CD4-positive, alpha-beta memory T cell (primary cell): Measurements from ENCODE around the gene MAGI1. TPM values are rescaled to one million over a fixed set of nuclear protein-coding genes. Genes with fewer than 3 reads are reported as not detected.

Experiments
- CTCF ChIA-PET: fragments of 350-600 bp; sonication (Branson Sonifier 250); formaldehyde crosslinking; loops from one replicate; lab custom pipeline; 2021; ENCODE audit warnings: inconsistent platforms; ENCODE audit not compliant: partially characterized antibody; lab: Charles Lee
- POLR2A ChIA-PET: fragments of 350-600 bp; sonication (Branson Sonifier 250); formaldehyde crosslinking; loops from one replicate; lab custom pipeline; 2021; ENCODE audit not compliant: partially characterized antibody; lab: Charles Lee
- DNase-seq, 5 donors: peaks; one replicate each; pipeline versions ENCODE4 v3.0.0 to v3.0.0-alpha.2; 2020 to 2022; ENCODE audit warnings: mixed read lengths in 1 of 5
- H3K27ac ChIP-seq: one replicate; pipeline ENCODE4 v1.7.0; 2013; ENCODE audit warnings: low read depth, low read length
- H3K27me3 ChIP-seq: 2 replicates; pipeline ENCODE4 v1.7.0; 2013; ENCODE audit warnings: mild to moderate bottlenecking, low read length, moderate library complexity; ENCODE audit not compliant: insufficient read depth
- H3K36me3 ChIP-seq: 2 replicates; pipeline ENCODE4 v1.7.0; 2013; ENCODE audit warnings: mild to moderate bottlenecking, low read length, moderate library complexity; ENCODE audit not compliant: insufficient read depth
- H3K4me1 ChIP-seq: 2 replicates; pipeline ENCODE4 v1.7.0; 2013; ENCODE audit warnings: mild to moderate bottlenecking, low read length, moderate library complexity; ENCODE audit not compliant: insufficient read depth
- H3K4me3 ChIP-seq, 2 donors: one replicate each; pipeline ENCODE4 v1.7.0; 2013; ENCODE audit warnings: low read length in 2 of 2, mild to moderate bottlenecking in 1 of 2
- H3K9me3 ChIP-seq, 2 donors: one replicate each; pipeline ENCODE4 v1.7.0; 2013; ENCODE audit warnings: low read length in 2 of 2, control low read depth in 1 of 2; ENCODE audit not compliant: control insufficient read depth in 1 of 2
- H3K27ac Mint-ChIP-seq, 7 donors: one replicate each; pipeline ENCODE4 v1.8.0; 2020 to 2021; ENCODE audit warnings: mixed read lengths in 7 of 7, mild to moderate bottlenecking in 6 of 7, inconsistent platforms in 3 of 7, moderate library complexity in 3 of 7
- H3K27me3 Mint-ChIP-seq, 2 donors: one replicate each; pipeline ENCODE4 v1.8.0; 2020 to 2021; ENCODE audit warnings: mixed read lengths in 2 of 2
- H3K36me3 Mint-ChIP-seq, 2 donors: one replicate each; pipeline ENCODE4 v1.8.0; 2020 to 2021; ENCODE audit warnings: mixed read lengths in 2 of 2, inconsistent platforms in 1 of 2, mild to moderate bottlenecking in 1 of 2
- H3K4me1 Mint-ChIP-seq, 4 donors: one replicate each; pipeline ENCODE4 v1.8.0; 2020 to 2021; ENCODE audit warnings: mixed read lengths in 4 of 4, mild to moderate bottlenecking in 1 of 4
- H3K4me3 Mint-ChIP-seq, 8 donors: one replicate each; pipeline ENCODE4 v1.8.0; 2020 to 2021; ENCODE audit warnings: mixed read lengths in 8 of 8, mild to moderate bottlenecking in 7 of 8, moderate library complexity in 6 of 8, inconsistent platforms in 3 of 8
- H3K9me3 Mint-ChIP-seq, 8 donors: one replicate each; pipeline ENCODE4 v1.8.0; 2020 to 2021; ENCODE audit warnings: mixed read lengths in 8 of 8, mild to moderate bottlenecking in 5 of 8, inconsistent platforms in 3 of 8, moderate library complexity in 1 of 8
- intact Hi-C: fragments of 100-400 bp; cut with micrococcal nuclease; formaldehyde crosslinking; loops from one replicate; pipeline ENCODE4 v1.15.1; 2023
- polyA plus RNA-seq, 2 donors: library from polyadenylated mRNA; unstranded; fragments of 300-500 nt; fragmentation: Illumina TruSeq; gene quantifications; one replicate each; pipeline ENCODE4 v1.2.3, GENCODE V29; 2021
- total RNA-seq, 2 experiments: library from RNA; stranded (reverse); gene quantifications; one replicate each; pipeline ENCODE4 v1.2.3, GENCODE V29; 2021

The MAGI1 gene
- total and polyA plus RNA-seq, 4 experiments from 2014 or later = 0.20 TPM; not detected in 3

DNA sequence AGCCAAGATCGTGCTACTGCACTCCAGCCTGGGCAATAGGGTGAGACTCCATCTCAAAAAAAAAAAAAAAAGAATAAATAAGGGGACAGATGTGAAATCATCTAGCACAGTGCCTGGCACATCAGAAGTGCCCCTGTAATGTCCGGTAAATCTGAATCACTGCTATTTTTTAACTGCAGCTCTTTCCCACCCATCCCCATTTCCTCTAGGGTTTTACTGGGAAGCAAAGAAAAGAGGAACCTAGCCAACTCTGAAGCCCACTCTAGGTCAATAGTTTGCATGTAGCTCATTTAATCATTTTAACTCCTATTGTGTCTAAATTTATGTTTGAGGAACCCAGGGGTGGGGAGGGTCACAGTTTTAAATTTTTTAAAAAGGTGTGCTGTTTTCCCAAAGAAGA, 26.0 kb downstream of the MAGI1 start:
- POLR2A ChIA-PET = no interaction called here

DNA sequence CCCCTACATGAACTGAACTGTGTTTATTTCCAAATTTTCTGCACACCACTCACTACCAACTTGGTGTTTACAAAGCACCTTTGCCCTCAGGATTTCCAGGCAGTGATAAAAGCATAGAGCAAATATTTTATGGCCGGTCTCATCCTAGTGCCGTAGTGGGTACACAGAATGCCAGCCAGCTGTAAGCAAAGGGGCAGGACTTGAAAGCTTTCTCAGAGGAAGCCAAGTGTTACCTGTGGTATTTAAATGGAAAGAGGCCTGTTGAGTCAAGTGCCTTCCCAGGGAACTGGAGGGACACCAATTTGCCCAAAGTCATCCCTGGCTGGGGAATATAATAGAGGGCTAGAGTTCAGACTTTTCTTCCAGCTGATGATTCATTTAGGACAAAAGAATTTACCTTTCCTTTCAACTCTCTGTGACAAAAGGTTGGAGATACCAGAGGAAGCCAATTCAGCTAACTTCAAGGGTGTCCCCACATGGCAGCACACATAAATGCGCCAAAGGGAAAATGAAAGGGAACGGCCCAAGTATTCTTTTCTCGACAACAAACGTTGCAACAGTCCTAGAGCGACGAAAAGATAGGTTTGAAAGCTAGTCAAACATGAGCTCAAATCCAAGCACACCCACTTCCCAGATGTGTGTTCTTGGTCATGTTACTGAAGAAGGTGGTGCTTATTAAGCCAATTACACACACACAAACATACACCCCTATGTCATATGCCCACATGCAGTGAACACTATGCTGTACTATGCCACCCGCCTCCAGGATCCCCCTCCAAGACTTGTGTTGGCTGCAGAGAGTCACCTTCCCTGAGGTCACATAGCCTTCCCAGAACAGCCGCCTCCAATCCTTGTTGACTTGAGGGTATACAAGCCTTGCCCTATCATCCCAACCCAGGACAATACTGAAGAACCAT, 27.7 kb downstream of the MAGI1 start:
- H3K27me3 ChIP-seq = no peaks in the 10 kb centered on the region
- intact Hi-C loops = no loop called here
- no peak overlapping the region for H3K27ac ChIP-seq
- ChIA-PET CTCF (no interaction called here), POLR2A (no interaction called here)
- no peaks in the 10 kb centered on the region for H3K4me1 ChIP-seq
- H3K36me3 ChIP-seq = no peaks in the 10 kb centered on the region
- Mint-ChIP-seq H3K9me3 (peaks cover 0 to 3% (median 0%) of the 10 kb centered on the region in 8 donors), H3K4me3 (no peak overlapping the region), H3K36me3 (no peaks in the 10 kb centered on the region), H3K27me3 (peaks cover 2 to 4% of the 10 kb centered on the region in 2 donors), H3K4me1 (no peaks in the 10 kb centered on the region), H3K27ac (no peak overlapping the region)
- no peaks in the 10 kb centered on the region for H3K9me3 ChIP-seq
- no peak overlapping the region for H3K4me3 ChIP-seq
- no peak for DNase-seq

More for the DNA sequence above, 26.0 kb downstream of the MAGI1 start:
- no peak for DNase-seq
- no peak overlapping the region for H3K4me3 ChIP-seq
- Mint-ChIP-seq H3K4me3 (no peak overlapping the region), H3K9me3 (peaks cover 0 to 3% (median 0%) of the 10 kb centered on the region in 8 donors), H3K36me3 (no peaks in the 10 kb centered on the region), H3K27ac (no peak overlapping the region), H3K27me3 (peaks cover 0 to 2% of the 10 kb centered on the region in 2 donors), H3K4me1 (no peaks in the 10 kb centered on the region)
- intact Hi-C loops = no loop called here
- CTCF ChIA-PET = no interaction called here
- H3K9me3 ChIP-seq = no peaks in the 10 kb centered on the region
- H3K27ac ChIP-seq = no peak overlapping the region
- H3K36me3 ChIP-seq = no peaks in the 10 kb centered on the region
- no peaks in the 10 kb centered on the region for H3K27me3 ChIP-seq
- no peaks in the 10 kb centered on the region for H3K4me1 ChIP-seq

DNA sequence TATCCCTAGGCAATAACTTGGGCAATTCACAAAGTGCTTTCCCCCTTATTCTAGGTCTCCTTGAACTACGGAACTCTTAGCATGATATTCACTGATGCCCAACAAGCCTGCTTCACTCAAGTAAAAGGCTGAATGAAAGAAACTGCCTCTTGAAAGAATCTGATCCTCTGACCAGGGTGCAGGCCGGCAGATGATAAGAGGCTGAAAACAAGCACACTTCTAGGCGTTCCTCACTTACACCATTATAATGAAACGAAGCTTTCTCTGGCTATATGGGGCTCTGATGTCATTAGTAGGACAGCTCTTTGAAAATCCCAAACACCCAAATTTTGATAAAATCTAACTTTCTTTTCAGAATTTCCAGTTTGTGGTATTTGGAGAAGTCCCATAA, 28.4 kb downstream of the MAGI1 start:
- H3K4me1 Mint-ChIP-seq = no peaks in the 10 kb centered on the region

DNA sequence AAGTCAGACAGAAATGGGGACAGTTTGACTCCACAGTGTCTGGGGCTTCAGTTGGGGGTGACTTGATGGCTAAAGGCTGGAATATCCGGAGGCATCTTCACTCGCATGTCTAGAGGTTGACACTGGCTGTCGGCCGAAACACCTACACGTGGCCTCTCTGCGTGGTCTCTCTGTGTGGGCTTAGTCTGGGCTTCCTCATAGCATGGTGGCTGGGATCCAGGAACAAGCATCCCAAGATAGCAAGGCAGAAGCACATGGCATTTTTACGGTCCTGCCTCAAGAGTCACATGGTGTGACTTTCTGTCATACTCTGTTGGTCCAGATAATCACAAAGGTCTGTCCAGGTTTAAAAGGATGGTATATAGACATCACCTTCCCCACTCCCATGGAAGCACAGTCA, 34.5 kb downstream of the MAGI1 start:
- POLR2A ChIA-PET = no interaction called here
- Mint-ChIP-seq H3K4me3 (no peak overlapping the region), H3K4me1 (no peaks in the 10 kb centered on the region), H3K9me3 (no peaks in the 10 kb centered on the region), H3K27ac (no peak overlapping the region), H3K27me3 (peaks cover 3 to 6% of the 10 kb centered on the region in 2 donors), H3K36me3 (no peaks in the 10 kb centered on the region)
- CTCF ChIA-PET = no interaction called here
- Histone ChIP-seq H3K4me3 (no peak overlapping the region), H3K4me1 (no peaks in the 10 kb centered on the region), H3K36me3 (no peaks in the 10 kb centered on the region), H3K9me3 (no peaks in the 10 kb centered on the region), H3K27me3 (no peaks in the 10 kb centered on the region), H3K27ac (no peak overlapping the region)
- DNase-seq = no peak
- intact Hi-C loops = no loop called here

More for the DNA sequence above, 28.4 kb downstream of the MAGI1 start:
- H3K4me3 ChIP-seq = no peak overlapping the region
- no peak for DNase-seq
- no peak overlapping the region for H3K27ac Mint-ChIP-seq
- H3K9me3 Mint-ChIP-seq = peaks cover 0 to 3% (median 0%) of the 10 kb centered on the region in 8 donors
- no peak overlapping the region for H3K27ac ChIP-seq
- H3K4me1 ChIP-seq = no peaks in the 10 kb centered on the region
- peaks cover 2 to 4% of the 10 kb centered on the region in 2 donors for H3K27me3 Mint-ChIP-seq
- intact Hi-C loops = no loop called here
- no peaks in the 10 kb centered on the region for H3K9me3 ChIP-seq
- no peaks in the 10 kb centered on the region for H3K36me3 Mint-ChIP-seq
- H3K4me3 Mint-ChIP-seq = no peak overlapping the region
- no peaks in the 10 kb centered on the region for H3K27me3 ChIP-seq
- no peaks in the 10 kb centered on the region for H3K36me3 ChIP-seq
- ChIA-PET POLR2A (no interaction called here), CTCF (no interaction called here)

DNA sequence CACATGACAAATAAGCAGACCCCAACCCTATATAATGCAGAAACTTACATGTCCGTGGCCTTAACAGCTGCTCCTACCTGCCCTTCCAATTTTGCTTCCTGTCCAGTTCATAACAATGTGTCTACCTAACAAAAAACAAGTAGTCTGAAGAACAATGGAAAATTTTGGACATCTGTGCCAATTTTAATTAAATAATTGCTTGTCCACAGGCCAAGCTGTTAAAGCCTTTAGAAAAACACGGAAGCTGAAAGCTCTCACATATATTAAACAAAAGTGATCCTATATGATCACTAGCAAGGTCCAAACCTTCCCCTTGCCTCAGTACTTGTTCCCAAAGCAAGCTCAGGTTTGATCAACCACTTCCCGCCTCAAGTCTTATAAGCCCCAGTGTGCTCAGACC, 37.1 kb downstream of the MAGI1 start:
- no peak overlapping the region for H3K4me3 ChIP-seq
- DNase-seq = no peak
- Mint-ChIP-seq H3K27ac (no peak overlapping the region), H3K4me3 (no peak overlapping the region), H3K9me3 (peaks cover 0 to 2% (median 0%) of the 10 kb centered on the region in 8 donors), H3K27me3 (peaks cover 1 to 6% of the 10 kb centered on the region in 2 donors), H3K36me3 (no peaks in the 10 kb centered on the region), H3K4me1 (no peaks in the 10 kb centered on the region)
- POLR2A ChIA-PET = no interaction called here
- no peaks in the 10 kb centered on the region for H3K36me3 ChIP-seq
- CTCF ChIA-PET = no interaction called here
- H3K9me3 ChIP-seq = no peaks in the 10 kb centered on the region
- H3K4me1 ChIP-seq = no peaks in the 10 kb centered on the region
- H3K27me3 ChIP-seq = no peaks in the 10 kb centered on the region
- intact Hi-C loops = no loop called here
- no peak overlapping the region for H3K27ac ChIP-seq

DNA sequence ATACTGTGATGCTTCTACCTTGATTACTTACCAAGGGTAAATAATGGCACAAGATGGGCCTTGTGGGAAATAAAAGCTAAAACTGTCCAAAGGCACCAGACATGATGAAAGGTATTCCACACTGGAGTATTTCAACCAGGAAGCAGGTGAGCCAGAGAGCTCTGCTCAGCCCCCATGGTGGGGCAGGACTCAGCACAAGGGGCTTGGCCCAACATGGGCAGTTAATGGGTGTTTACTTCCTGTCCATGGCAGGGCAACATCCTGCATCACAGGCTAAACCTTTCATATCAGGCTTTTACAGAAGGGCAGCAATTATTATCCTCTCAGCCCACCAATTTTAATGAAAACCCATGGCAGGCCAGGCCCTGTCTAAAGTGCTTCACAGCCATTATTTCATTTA, 38.2 kb downstream of the MAGI1 start:
- ChIA-PET CTCF (no interaction called here), POLR2A (no interaction called here)
- Mint-ChIP-seq H3K4me1 (no peaks in the 10 kb centered on the region), H3K27me3 (peaks cover 1 to 3% of the 10 kb centered on the region in 2 donors), H3K27ac (no peak overlapping the region), H3K36me3 (no peaks in the 10 kb centered on the region), H3K4me3 (no peak overlapping the region), H3K9me3 (peaks cover 0 to 2% (median 0%) of the 10 kb centered on the region in 8 donors)
- H3K4me1 ChIP-seq = no peaks in the 10 kb centered on the region
- no peak overlapping the region for H3K27ac ChIP-seq
- no peaks in the 10 kb centered on the region for H3K9me3 ChIP-seq
- no peaks in the 10 kb centered on the region for H3K27me3 ChIP-seq
- no peak for DNase-seq
- H3K36me3 ChIP-seq = no peaks in the 10 kb centered on the region
- intact Hi-C loops = no loop called here
- no peak overlapping the region for H3K4me3 ChIP-seq

DNA sequence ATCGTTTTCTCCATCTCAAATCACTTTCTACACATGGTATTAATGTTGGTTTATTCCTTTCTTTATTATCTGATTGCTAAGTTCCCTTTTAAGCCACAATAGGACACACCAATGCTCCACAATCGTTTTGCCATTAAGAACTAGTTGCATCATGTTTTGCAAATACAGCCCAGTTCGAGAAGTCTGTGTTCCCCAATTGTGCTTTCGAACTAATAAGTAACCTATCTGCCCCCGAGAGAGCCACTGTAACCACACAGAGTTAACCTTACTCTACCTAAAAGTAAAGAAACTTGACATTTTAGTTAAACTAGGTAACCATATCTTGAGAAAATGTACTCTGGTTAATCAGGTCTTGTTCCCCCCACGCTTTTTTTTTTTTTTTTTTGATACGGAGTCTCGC, 39.1 kb downstream of the MAGI1 start:
- Mint-ChIP-seq H3K4me3 (no peak overlapping the region), H3K4me1 (no peaks in the 10 kb centered on the region), H3K27me3 (peaks cover 1 to 3% of the 10 kb centered on the region in 2 donors), H3K27ac (peak overlapping the region in 1 of 7 donors; percentile 49), H3K36me3 (no peaks in the 10 kb centered on the region), H3K9me3 (peaks cover 0 to 2% (median 0%) of the 10 kb centered on the region in 8 donors)
- Histone ChIP-seq H3K4me1 (no peaks in the 10 kb centered on the region), H3K27me3 (no peaks in the 10 kb centered on the region), H3K27ac (no peak overlapping the region), H3K36me3 (no peaks in the 10 kb centered on the region), H3K4me3 (no peak overlapping the region), H3K9me3 (no peaks in the 10 kb centered on the region)
- intact Hi-C loops = no loop called here
- DNase-seq = no peak
- CTCF ChIA-PET = no interaction called here
- POLR2A ChIA-PET = no interaction called here
